HG03565 (cell line): ENCODE results near the gene UFSP2.

Source experiments
- ATAC-seq: cut with Tn5 transposase; IDR thresholded peaks from one replicate; pipeline ENCODE4 v1.9.1; 2021; ENCODE audit warnings: mild to moderate bottlenecking, moderate library complexity; ENCODE audit not compliant: unreplicated experiment

Gene UFSP2

DNA sequence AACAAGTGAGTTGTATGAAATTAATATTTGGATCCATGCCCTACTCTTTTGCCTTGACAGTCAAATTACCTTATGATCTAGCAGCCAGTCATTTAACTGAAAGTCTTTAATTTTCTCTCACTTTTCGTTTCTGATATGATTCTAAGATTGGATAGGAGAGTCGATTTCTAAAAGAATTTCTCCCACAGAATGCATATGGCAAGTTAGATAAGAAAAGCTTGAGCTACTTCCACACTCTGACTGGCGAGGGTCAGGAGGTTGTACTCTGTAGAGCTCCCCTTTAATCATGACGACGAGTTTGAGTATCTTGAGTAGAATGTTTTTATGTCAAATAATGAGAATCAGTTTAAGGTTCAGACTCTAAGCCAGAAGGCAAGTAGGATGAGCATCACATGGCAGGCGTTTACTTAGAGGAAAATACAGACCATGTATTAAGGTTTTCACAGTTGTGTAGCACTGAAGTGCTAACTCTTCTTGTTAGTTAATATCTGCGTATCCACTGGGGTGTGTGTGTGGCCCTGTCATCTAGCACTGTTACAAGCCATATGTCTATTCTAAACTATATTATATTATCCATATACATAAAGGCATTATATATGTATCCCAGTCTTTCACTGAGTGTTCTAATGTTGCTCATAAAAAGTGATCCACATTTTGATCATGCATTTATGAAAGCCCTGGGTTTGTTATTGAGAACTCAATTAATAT, 67.9 kb downstream of the UFSP2 start:
- ATAC-seq = no peak

GRCh38 chr4:185357211-185357610, 68.6 kb downstream of the UFSP2 start:
- no peak for ATAC-seq

GRCh38 chr4:185352741-185353140, 73.0 kb downstream of the UFSP2 start:
- no peak for ATAC-seq

DNA sequence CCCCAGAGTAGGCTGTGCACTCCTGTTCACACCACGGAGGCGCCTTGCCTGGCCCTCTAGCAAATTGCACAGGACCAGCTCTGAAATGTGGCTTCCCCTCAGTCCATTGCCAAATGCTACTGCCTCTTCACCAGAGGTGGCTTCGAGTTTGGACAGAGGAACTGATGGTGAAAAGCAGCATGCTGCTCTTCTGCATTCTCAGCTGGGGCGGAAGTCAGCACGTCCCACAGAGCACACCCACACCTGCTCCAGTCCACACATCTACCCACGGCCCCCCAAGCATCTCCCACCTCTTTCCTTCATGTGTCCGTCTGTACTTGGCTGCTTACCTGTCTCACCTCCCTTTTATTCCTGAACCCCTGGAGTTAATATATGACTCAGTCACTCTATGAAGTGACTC, 73.6 kb downstream of the UFSP2 start:
- no peak for ATAC-seq

DNA sequence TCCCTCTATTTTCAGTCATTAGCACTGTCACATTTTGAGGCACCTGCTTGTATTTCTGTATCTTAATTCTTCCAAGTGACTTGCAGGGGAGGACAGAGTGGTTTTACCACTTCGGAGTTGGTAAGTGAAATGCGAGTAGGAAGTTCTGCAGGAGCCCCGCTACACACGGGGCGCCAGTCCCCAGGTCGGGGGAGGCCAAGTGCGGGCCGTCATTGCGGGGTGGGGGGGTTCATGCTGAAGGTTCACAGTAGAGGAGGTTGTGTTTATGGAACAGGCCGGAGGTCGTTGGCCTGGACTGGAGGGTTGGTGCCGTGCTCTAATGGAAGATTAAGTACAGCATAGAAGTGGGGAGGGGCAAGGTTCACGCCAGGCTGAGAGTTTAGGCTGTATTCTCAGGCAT, 74.1 kb downstream of the UFSP2 start:
- ATAC-seq = no peak
